Spleen (tissue), 11 donors: Measurements from ENCODE around the gene ZFP91. TPM values are rescaled to one million over a fixed set of nuclear protein-coding genes. Genes with fewer than 3 reads are reported as not detected.

Source experiments
- DNase-seq: peaks from one replicate; pipeline ENCODE4 v3.0.0-alpha.2; 2020
- H3K27ac ChIP-seq, 8 donors: fragments of 200-600 bp; sonication (generic) in 7 of 8; 1 replicate in 4 of 8; 2 replicates in 4 of 8; pipeline versions ENCODE4 v1.5.0 to v1.8.0; 2016 to 2021; ENCODE audit warnings: inconsistent platforms in 4 of 8, mild to moderate bottlenecking in 4 of 8, moderate library complexity in 1 of 8
- H3K27me3 ChIP-seq, 7 donors: fragments of 200-600 bp; sonication (generic) in 6 of 7; replicated peaks in 1 of 7; 1 replicate in 4 of 7; 2 replicates in 3 of 7; pipeline versions ENCODE4 v1.5.0 to v1.8.0; 2016 to 2021; ENCODE audit warnings: inconsistent platforms in 3 of 7, mild to moderate bottlenecking in 1 of 7
- H3K36me3 ChIP-seq, 6 donors: fragments of 200-600 bp; sonication (generic) in 5 of 6; 1 replicate in 4 of 6; 2 replicates in 2 of 6; pipeline versions ENCODE4 v1.5.0 to v1.8.0; 2016 to 2021; ENCODE audit warnings: inconsistent platforms in 2 of 6
- H3K4me1 ChIP-seq, 6 donors: fragments of 200-600 bp; sonication (generic) in 5 of 6; 1 replicate in 3 of 6; 2 replicates in 3 of 6; pipeline versions ENCODE4 v1.5.0 to v1.8.0; 2016 to 2021; ENCODE audit warnings: inconsistent platforms in 3 of 6
- H3K4me3 ChIP-seq, 8 donors: fragments of 200-600 bp; sonication (generic) in 7 of 8; 1 replicate in 4 of 8; 2 replicates in 4 of 8; pipeline versions ENCODE4 v1.5.0 to v1.8.0; 2016 to 2021; ENCODE audit warnings: inconsistent platforms in 4 of 8, mild to moderate bottlenecking in 4 of 8, moderate library complexity in 2 of 8
- H3K9me3 ChIP-seq, 8 donors: fragments of 200-600 bp; sonication (generic) in 7 of 8; 1 replicate in 4 of 8; 2 replicates in 4 of 8; pipeline versions ENCODE4 v1.5.0 to v1.8.0; 2016 to 2021; ENCODE audit warnings: inconsistent platforms in 4 of 8
- POLR2A ChIP-seq, 3 donors: fragments of 450-650 bp; IDR thresholded peaks; one replicate each; pipeline ENCODE4 v1.5.1; 2017; ENCODE audit warnings: antibody characterized with exemption in 3 of 3, mild to moderate bottlenecking in 1 of 3
- POLR2AphosphoS5 ChIP-seq, 3 donors: sonication (generic); formaldehyde crosslinking; IDR thresholded peaks; one replicate each; pipeline ENCODE4 v1.5.1; 2017; ENCODE audit warnings: antibody characterized with exemption in 3 of 3
- WGBS, 5 donors: extraction: QIAGEN DNeasy Blood & Tissue Kit in 3 of 5; methylation state at CpG; one replicate each; pipeline versions ENCODE4 v1.1.5 to v1.1.7; 2013 to 2018; 5-methylcytosine and 5-hydroxymethylcytosine counted together
- intact Hi-C: fragments of 100-400 bp; cut with DNase I; formaldehyde crosslinking; loops from one replicate; pipeline ENCODE4 v1.15.0; 2023; ENCODE audit warnings: low total_unique reads
- polyA plus RNA-seq, 3 donors: library from polyadenylated mRNA; stranded (reverse); fragments of 200-250 nt; gene quantifications; one replicate each; pipeline ENCODE4 v1.2.1, GENCODE V29; 2013
- total RNA-seq, 7 donors: library from RNA; depleted of rRNA in 3 of 7; stranded (reverse); fragments of >200 nt in 3 of 7; fragmentation: NEBNext Ultra II Directional in 4 of 7; extraction: Animal tissue kit (Norgen Biotek cat#: 25700) in 4 of 7; gene quantifications; one replicate each; pipeline versions ENCODE4 v1.1.0 to v1.2.1, GENCODE V29; 2016 to 2021
- TF ChIP-seq, protein P1 (sequence below), 11 experiments: fragments of 200-600 bp in 7 of 11; fragments of 450-650 bp in 4 of 11; sonication (generic) in 4 of 11; IDR thresholded peaks in 8 of 11; conservative IDR thresholded peaks in 3 of 11; 1 replicate in 7 of 11; 2 replicates in 4 of 11; pipeline versions ENCODE4 v1.4.0 to v1.8.0; 2016 to 2021; ENCODE audit warnings: antibody characterized with exemption in 11 of 11, inconsistent platforms in 4 of 11, mild to moderate bottlenecking in 1 of 11
- donor health status: healthy with polysubstance abuse.
- donor health status: DM: no; HTN: no; CAD: no; lungs with moderate emphysema.
- donor health status: DM: no; HTN: no; CAD: no.
- donor health status: Bipolar disorder and iron deficiency.
- donor health status: healthy.
- donor health status: DM: no; HTN: no; CAD: no.
- donor health status: DM: yes; HTN: yes; CAD: no.

The ZFP91 gene
- total and polyA plus RNA-seq, 10 donors, result 10.1 to 53.4 (median 45.5) TPM

DNA sequence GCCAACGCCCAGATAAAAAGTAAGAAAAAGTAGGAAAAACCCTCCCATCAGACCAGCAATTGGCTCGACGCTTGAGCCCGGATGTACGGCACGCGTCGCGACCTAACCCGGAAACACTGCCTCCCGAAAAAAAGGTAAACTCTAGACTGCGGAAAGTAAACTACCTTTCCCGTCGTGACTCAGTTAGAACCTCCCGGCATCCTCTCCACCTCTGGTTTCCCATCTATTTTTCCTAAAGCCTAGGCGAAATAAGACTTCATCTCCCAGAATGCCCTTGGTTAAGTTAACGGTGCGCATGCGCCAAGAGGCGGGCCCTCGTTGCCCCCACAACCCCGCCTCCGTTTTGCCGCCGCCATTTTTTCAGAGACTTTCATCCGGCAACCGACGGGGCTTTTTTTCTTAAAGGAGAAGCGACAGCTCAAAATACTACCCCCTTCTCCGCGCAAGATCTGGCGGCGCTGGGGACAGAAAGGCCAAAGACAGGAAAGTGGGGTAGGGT is 678 bp upstream of the ZFP91 start:
- Histone ChIP-seq H3K27me3 (no peaks in the 10 kb centered on the region), H3K4me1 (peaks cover 41 to 80% (median 76%) of the 10 kb centered on the region in 6 donors), H3K9me3 (no peaks in the 10 kb centered on the region), H3K27ac (peak overlapping the region; percentile 98 to 100 (median 100)), H3K4me3 (peak overlapping the region; percentile 81 to 99 (median 94)), H3K36me3 (peaks cover 0 to 8% (median 0%) of the 10 kb centered on the region in 6 donors)
- WGBS, 5 donors, result 0 to 1% (median 1%) methylated on average over 33 of the region's 33 CpGs
- intact Hi-C loops, result no loop called here
- TF ChIP-seq POLR2A (IDR thresholded peaks at IDR 0.05) (no peak), POLR2AphosphoS5 (IDR thresholded peaks at IDR 0.05) (peak in 1 of 3 donors; percentile 69)
- TF ChIP-seq, protein P1, sequence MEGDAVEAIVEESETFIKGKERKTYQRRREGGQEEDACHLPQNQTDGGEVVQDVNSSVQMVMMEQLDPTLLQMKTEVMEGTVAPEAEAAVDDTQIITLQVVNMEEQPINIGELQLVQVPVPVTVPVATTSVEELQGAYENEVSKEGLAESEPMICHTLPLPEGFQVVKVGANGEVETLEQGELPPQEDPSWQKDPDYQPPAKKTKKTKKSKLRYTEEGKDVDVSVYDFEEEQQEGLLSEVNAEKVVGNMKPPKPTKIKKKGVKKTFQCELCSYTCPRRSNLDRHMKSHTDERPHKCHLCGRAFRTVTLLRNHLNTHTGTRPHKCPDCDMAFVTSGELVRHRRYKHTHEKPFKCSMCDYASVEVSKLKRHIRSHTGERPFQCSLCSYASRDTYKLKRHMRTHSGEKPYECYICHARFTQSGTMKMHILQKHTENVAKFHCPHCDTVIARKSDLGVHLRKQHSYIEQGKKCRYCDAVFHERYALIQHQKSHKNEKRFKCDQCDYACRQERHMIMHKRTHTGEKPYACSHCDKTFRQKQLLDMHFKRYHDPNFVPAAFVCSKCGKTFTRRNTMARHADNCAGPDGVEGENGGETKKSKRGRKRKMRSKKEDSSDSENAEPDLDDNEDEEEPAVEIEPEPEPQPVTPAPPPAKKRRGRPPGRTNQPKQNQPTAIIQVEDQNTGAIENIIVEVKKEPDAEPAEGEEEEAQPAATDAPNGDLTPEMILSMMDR (IDR thresholded peaks at IDR 0.05 in 8 of 11, conservative IDR thresholded peaks at IDR 0.05 in 3 of 11), result peak in 1 of 11 experiments; percentile 7
- peak; percentile 95 for DNase-seq

- peaks cover 0 to 8% (median 0%) of the 10 kb centered on the region in 6 donors for H3K36me3 ChIP-seq
- intact Hi-C loops, result no loop called here
- WGBS, 5 donors, result 0 to 1% (median 1%) methylated on average over 29 to 78 of the region's 78 CpGs
- peaks cover 47 to 80% (median 76%) of the 10 kb centered on the region in 6 donors for H3K4me1 ChIP-seq
- peak overlapping the region; percentile 98 to 100 (median 100) for H3K27ac ChIP-seq
- no peaks in the 10 kb centered on the region for H3K9me3 ChIP-seq
- DNase-seq, result peak; percentile 97
- no peaks in the 10 kb centered on the region for H3K27me3 ChIP-seq
- peak; percentile 96 for TF ChIP-seq POLR2AphosphoS5 (IDR thresholded peaks at IDR 0.05)
- TF ChIP-seq, protein P1 (IDR thresholded peaks at IDR 0.05 in 8 of 11, conservative IDR thresholded peaks at IDR 0.05 in 3 of 11), result peak; percentile 80 to 99 (median 92)
- TF ChIP-seq POLR2A (IDR thresholded peaks at IDR 0.05), result peak in 2 of 3 donors; percentile 32 to 69
- peak overlapping the region; percentile 81 to 99 (median 94) for H3K4me3 ChIP-seq
Observed at GRCh38 chr11:58579192-58580129, 598 bp downstream of the ZFP91 start.

- Histone ChIP-seq H3K4me1 (peaks cover 47 to 80% (median 76%) of the 10 kb centered on the region in 6 donors), H3K4me3 (peak overlapping the region in 7 of 8 donors; percentile 81 to 99 (median 95)), H3K27ac (peak overlapping the region; percentile 98 to 100 (median 100)), H3K36me3 (peaks cover 0 to 16% (median 0%) of the 10 kb centered on the region in 6 donors), H3K27me3 (no peaks in the 10 kb centered on the region), H3K9me3 (no peaks in the 10 kb centered on the region)
- no peak for TF ChIP-seq POLR2AphosphoS5 (IDR thresholded peaks at IDR 0.05)
- TF ChIP-seq, protein P1 (IDR thresholded peaks at IDR 0.05 in 8 of 11, conservative IDR thresholded peaks at IDR 0.05 in 3 of 11), result no peak
- no peak for TF ChIP-seq POLR2A (IDR thresholded peaks at IDR 0.05)
- no peak for DNase-seq
- WGBS, 5 donors, result 4 to 10% (median 4%) methylated on average over 2 of the region's 2 CpGs
- intact Hi-C loops, result no loop called here
Observed at GRCh38 chr11:58580311-58580710, 1.4 kb downstream of the ZFP91 start.

DNA sequence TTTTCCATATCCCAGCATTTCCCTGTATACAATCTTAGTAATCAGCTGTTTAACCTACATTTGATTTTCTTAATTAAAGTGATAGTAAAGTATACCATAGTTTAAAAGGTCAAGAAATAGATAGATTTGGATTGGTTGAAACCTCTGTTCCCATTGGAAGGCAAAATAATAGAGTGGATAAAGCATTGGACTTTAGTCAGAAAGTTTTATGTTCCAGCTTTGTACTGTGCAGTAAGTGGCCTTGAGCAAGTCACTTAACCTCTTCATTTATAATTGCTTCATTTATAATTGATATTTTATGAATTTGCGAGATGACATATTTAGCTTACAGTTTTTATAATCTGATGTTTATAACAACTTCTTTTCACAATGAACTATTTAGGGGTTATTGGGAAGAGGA is 3.6 kb downstream of the ZFP91 start:
- Histone ChIP-seq H3K4me3 (no peak overlapping the region), H3K9me3 (no peaks in the 10 kb centered on the region), H3K4me1 (peaks cover 34 to 80% (median 70%) of the 10 kb centered on the region in 6 donors), H3K27me3 (no peaks in the 10 kb centered on the region), H3K36me3 (peaks cover 0 to 37% (median 2%) of the 10 kb centered on the region in 6 donors), H3K27ac (no peak overlapping the region)
- TF ChIP-seq POLR2A (IDR thresholded peaks at IDR 0.05), result no peak
- TF ChIP-seq, protein P1 (IDR thresholded peaks at IDR 0.05 in 8 of 11, conservative IDR thresholded peaks at IDR 0.05 in 3 of 11), result no peak
- no peak for TF ChIP-seq POLR2AphosphoS5 (IDR thresholded peaks at IDR 0.05)
- 77 to 84% (median 80%) methylated on average over 1 of the region's 1 CpG for WGBS, 5 donors
- intact Hi-C loops, result no loop called here
- DNase-seq, result no peak
